GM21723 (cell line): ENCODE data around the gene CACNA1F.

Experiments
- ATAC-seq: cut with Tn5 transposase; IDR thresholded peaks from one replicate; pipeline ENCODE4 v1.9.1; 2021; ENCODE audit warnings: mild to moderate bottlenecking, moderate library complexity; ENCODE audit not compliant: unreplicated experiment

Gene CACNA1F

GRCh38 chrX:49231333-49232000 is 1.7 kb downstream of the CACNA1F start:
- ATAC-seq, result no peak

- peak; percentile 56 for ATAC-seq
These were observed 2.5 kb downstream of the CACNA1F start for GRCh38 chrX:49230500-49231232.

GRCh38 chrX:49228185-49228584 is 5.0 kb downstream of the CACNA1F start:
- ATAC-seq, result no peak

- no peak for ATAC-seq
These were observed 5.4 kb downstream of the CACNA1F start for GRCh38 chrX:49227726-49228125.

GRCh38 chrX:49226946-49227345 is 6.2 kb downstream of the CACNA1F start:
- no peak for ATAC-seq

- no peak for ATAC-seq
These were observed 7.3 kb downstream of the CACNA1F start for GRCh38 chrX:49225858-49226257.

- ATAC-seq, result no peak
These were observed 11.3 kb downstream of the CACNA1F start for GRCh38 chrX:49221868-49222267.

- no peak for ATAC-seq
These were observed 13.0 kb downstream of the CACNA1F start for GRCh38 chrX:49220100-49220499.

GRCh38 chrX:49214996-49215526 is 18.1 kb downstream of the CACNA1F start:
- no peak for ATAC-seq

GRCh38 chrX:49214416-49214815 is 18.7 kb downstream of the CACNA1F start:
- ATAC-seq, result no peak

GRCh38 chrX:49212861-49213260 is 20.3 kb downstream of the CACNA1F start:
- no peak for ATAC-seq

- ATAC-seq, result no peak
These were observed 20.9 kb downstream of the CACNA1F start for GRCh38 chrX:49212209-49212608.

GRCh38 chrX:49211074-49211473 is 22.1 kb downstream of the CACNA1F start:
- no peak for ATAC-seq

- ATAC-seq, result no peak
These were observed 22.7 kb downstream of the CACNA1F start for GRCh38 chrX:49210406-49210805.

GRCh38 chrX:49209434-49210251 is 23.5 kb downstream of the CACNA1F start:
- ATAC-seq, result no peak

GRCh38 chrX:49208399-49208798 is 24.7 kb downstream of the CACNA1F start:
- no peak for ATAC-seq

GRCh38 chrX:49206543-49206942 is 26.6 kb downstream of the CACNA1F start:
- no peak for ATAC-seq

GRCh38 chrX:49205443-49205842 is 27.7 kb downstream of the CACNA1F start:
- ATAC-seq, result no peak

GRCh38 chrX:49204709-49205108 is 28.4 kb downstream of the CACNA1F start:
- ATAC-seq, result no peak

GRCh38 chrX:49204017-49204416 is 29.1 kb downstream of the CACNA1F start:
- no peak for ATAC-seq

GRCh38 chrX:49203536-49203935 is 29.6 kb downstream of the CACNA1F start:
- ATAC-seq, result no peak
